K562 (cell line): ENCODE results near the gene POLL. TPM values are rescaled to one million over a fixed set of nuclear protein-coding genes. Genes with fewer than 3 reads are reported as not detected.

ENCODE experiments used
- ATAC-seq: fragments of 200-7000 bp; cut with Tn5 transposase; 3 replicates; pipeline ENCODE4 v1.9.1; 2020; ENCODE audit warnings: moderate library complexity
- BruUV-seq: library from RNA; stranded (reverse); fragments of 400-500 nt; replicated peaks from 2 replicates; lab custom pipeline; 2021; lab: Mats Ljungman, UMichigan
- CTCF ChIA-PET: fragments of 300-600 bp; formaldehyde crosslinking; extraction: SDS; loops from one replicate; lab custom pipeline; 2021; ENCODE audit warnings: low intra/inter-chr PET ratio; lab: Yijun Ruan, JAX
- POLR2A ChIA-PET: fragments of 300-600, 350-650 bp; sonication (Branson Sonifier 250); formaldehyde crosslinking; extraction: SDS; loops from one replicate; lab custom pipeline; 2021; ENCODE audit warnings: antibody characterized with exemption, inconsistent platforms; lab: Yijun Ruan, JAX
- DNase-seq, 4 experiments: peaks; one replicate each; pipeline versions ENCODE4 v3.0.0 to v3.0.0-alpha.2; 2011 to 2018; ENCODE audit warnings: low spot score in 3 of 4, mixed read lengths in 3 of 4; ENCODE audit errors: extremely low read depth in 1 of 4
- FAIRE-seq: peaks from 2 replicates; lab custom pipeline; 2011; peaks lifted over from hg19 to GRCh38; lab: Jason Lieb, UNC
- H2AFZ ChIP-seq: 2 replicates; pipeline ENCODE4 v1.6.0; 2011; ENCODE audit warnings: low read depth, low read length, control low read depth, inconsistent platforms
- H3K27ac ChIP-seq: fragments of 200-600 bp; 3 replicates; pipeline ENCODE4 v1.8.0; 2011; ENCODE audit warnings: low read depth, mild to moderate bottlenecking, control low read depth, inconsistent platforms, low read length, moderate library complexity, mixed read lengths; ENCODE audit errors: extremely low read depth
- H3K27me3 ChIP-seq, 2 experiments: fragments of 300-600 bp in 1 of 2; 2 replicates in 1 of 2; 3 replicates in 1 of 2; pipeline versions ENCODE4 v1.6.0 to v1.8.0; 2011; ENCODE audit warnings: inconsistent platforms in 2 of 2, low read length in 2 of 2, mild to moderate bottlenecking in 1 of 2, mixed read lengths in 1 of 2, moderate library complexity in 1 of 2; ENCODE audit not compliant: control insufficient read depth in 2 of 2, insufficient read depth in 2 of 2
- H3K36me3 ChIP-seq: fragments of 300-600 bp; 3 replicates; pipeline ENCODE4 v1.8.0; 2011; ENCODE audit warnings: mild to moderate bottlenecking, low read length, inconsistent platforms; ENCODE audit not compliant: control insufficient read depth, insufficient read depth
- H3K4me1 ChIP-seq, 2 experiments: fragments of 200-600 bp in 1 of 2; replicated peaks in 1 of 2; 2 replicates in 1 of 2; 3 replicates in 1 of 2; pipeline versions ENCODE4 v1.5.1 to v1.8.0; 2011; ENCODE audit warnings: inconsistent platforms in 2 of 2, low read length in 2 of 2, mild to moderate bottlenecking in 1 of 2, mixed read lengths in 1 of 2, moderate library complexity in 1 of 2; ENCODE audit not compliant: control insufficient read depth in 2 of 2, insufficient read depth in 2 of 2
- H3K4me2 ChIP-seq: 2 replicates; pipeline ENCODE4 v1.6.1; 2011; ENCODE audit warnings: low read length, control low read depth, inconsistent platforms, mixed read lengths; ENCODE audit not compliant: insufficient read depth
- H3K4me3 ChIP-seq: fragments of 200-600 bp; sonication (generic), shearing (Covaris generic); 2 replicates; pipeline ENCODE4 v1.5.1; 2016; ENCODE audit warnings: control low read depth, inconsistent platforms
- H3K79me2 ChIP-seq: fragments of 200-600 bp; 3 replicates; pipeline ENCODE4 v1.8.0; 2011; ENCODE audit warnings: low read length, inconsistent platforms; ENCODE audit not compliant: control insufficient read depth, insufficient read depth
- H3K9ac ChIP-seq, 2 experiments: 2 replicates each; pipeline versions ENCODE4 v1.6.0 to v1.6.1; 2011; ENCODE audit warnings: low read depth in 2 of 2, low read length in 2 of 2, control low read depth in 1 of 2, inconsistent platforms in 1 of 2, mild to moderate bottlenecking in 1 of 2, mixed read lengths in 1 of 2; ENCODE audit not compliant: insufficient read depth in 1 of 2
- H3K9me1 ChIP-seq: one replicate; pipeline ENCODE4 v1.6.0; 2011; ENCODE audit warnings: inconsistent platforms, mild to moderate bottlenecking, low read length, moderate library complexity; ENCODE audit not compliant: control insufficient read depth, insufficient read depth
- H3K9me3 ChIP-seq: replicated peaks from 2 replicates; pipeline ENCODE4 v1.5.1; 2011; ENCODE audit warnings: low read depth, low read length, inconsistent platforms; ENCODE audit not compliant: control insufficient read depth, insufficient read depth
- H4K20me1 ChIP-seq: replicated peaks from 2 replicates; pipeline ENCODE4 v1.6.1; 2011; ENCODE audit warnings: low read length, inconsistent platforms, mixed read lengths; ENCODE audit not compliant: control insufficient read depth, insufficient read depth
- ATF7 ChIP-seq: fragments of 450-650 bp; IDR thresholded peaks from 2 replicates; pipeline ENCODE4 v1.7.1; 2014; ENCODE audit warnings: mild to moderate bottlenecking, moderate library complexity
- CBX8 ChIP-seq: fragments of 200-600 bp; sonication (generic); IDR thresholded peaks from 2 replicates; pipeline ENCODE4 v1.6.1; 2012; ENCODE audit warnings: borderline replicate concordance, mixed run types, low read depth, mild to moderate bottlenecking, moderate library complexity, mixed read lengths, low read length, control low read depth, inconsistent platforms; ENCODE audit not compliant: poor library complexity, severe bottlenecking; ENCODE audit errors: extremely low read depth
- EWSR1 ChIP-seq: fragments of 450-650 bp; IDR thresholded peaks from 2 replicates; pipeline ENCODE4 v1.6.1; 2018; ENCODE audit warnings: borderline replicate concordance, mild to moderate bottlenecking, low read depth, moderate library complexity; ENCODE audit not compliant: partially characterized antibody
- IRF1 ChIP-seq: sonication (generic); formaldehyde crosslinking; IDR thresholded peaks from 2 replicates; pipeline ENCODE4 v1.8.0; 2022; ENCODE audit warnings: missing genetic modification reagents, mild to moderate bottlenecking, borderline replicate concordance
- MED1 ChIP-seq: sonication (generic); formaldehyde crosslinking; IDR thresholded peaks from 2 replicates; pipeline ENCODE4 v1.8.1; 2023; ENCODE audit warnings: missing genetic modification reagents, borderline replicate concordance
- NR2C2 ChIP-seq, 2 experiments: fragments of 200-800 bp in 1 of 2; sonication (Bioruptor generic) in 1 of 2; sonication (generic) in 1 of 2; formaldehyde crosslinking in 1 of 2; IDR thresholded peaks; 2 replicates each; pipeline versions ENCODE4 v1.6.1 to v1.8.0; 2016 to 2022; ENCODE audit warnings: mild to moderate bottlenecking in 1 of 2, missing compliant biosample characterization in 1 of 2, missing genetic modification characterization in 1 of 2, missing genetic modification reagents in 1 of 2
- RBM17 ChIP-seq: fragments of 200-400 bp; formaldehyde crosslinking; IDR thresholded peaks from 2 replicates; pipeline ENCODE4 v1.6.1; 2017; ENCODE audit warnings: low read depth, mild to moderate bottlenecking, low read length, borderline replicate concordance
- STAT6 ChIP-seq: sonication (generic); formaldehyde crosslinking; IDR thresholded peaks from 2 replicates; pipeline ENCODE4 v1.8.1; 2023; ENCODE audit warnings: mild to moderate bottlenecking, missing genetic modification reagents
- WGBS: fragments of 100-300 bp; shearing (Covaris generic); methylation state at CpG from one replicate; pipeline ENCODE4 v1.1.6; 2016; ENCODE audit warnings: low coverage, mixed read lengths; ENCODE audit not compliant: insufficient coverage; ENCODE audit errors: missing lambda C conversion rate; 5-methylcytosine and 5-hydroxymethylcytosine counted together
- in situ Hi-C: fragments of 300-500 bp; cut with MboI; formaldehyde crosslinking; loops from 4 replicates; pipeline ENCODE4 v1.15.0; 2018; ENCODE audit warnings: inconsistent platforms, mixed read lengths
- intact Hi-C: fragments of 100-400 bp; cut with micrococcal nuclease; formaldehyde crosslinking; loops from 2 replicates; pipeline ENCODE4 v1.14.2; 2022
- polyA plus RNA-seq, 8 experiments: library from polyadenylated mRNA; depleted of rRNA in 4 of 8; stranded (reverse) in 5 of 8; unstranded in 3 of 8; fragments of >200 nt; fragmentation: Nextera tagmentation in 2 of 8; fragmentation: Illumina TruSeq in 1 of 8; extraction: Ambion mirVana in 2 of 8; extraction: Trizol in 1 of 8; gene quantifications; 2 replicates each; pipeline versions ENCODE4 v1.2.1 to v1.2.3, GENCODE V29; 2011 to 2014; ENCODE audit warnings: inconsistent platforms in 1 of 8, missing spikeins in 1 of 8
- total RNA-seq, 7 experiments: library from RNA; depleted of rRNA in 6 of 7; stranded (reverse); fragments of >200 nt in 6 of 7; fragmentation: Illumina TruSeq in 2 of 7; extraction: Trizol in 2 of 7; gene quantifications; 2 replicates each; pipeline versions ENCODE4 v1.2.1 to v1.2.3, GENCODE V29; 2011 to 2021; ENCODE audit warnings: low replicate concordance in 1 of 7
- TF ChIP-seq, protein P1 (sequence below): fragments of 450-650 bp; IDR thresholded peaks from 2 replicates; pipeline ENCODE4 v1.6.1; 2017; ENCODE audit warnings: mild to moderate bottlenecking, moderate library complexity

POLL gene
- total and polyA plus RNA-seq, 9 of the 15 experiments (the other 6 are each of a cell fraction or from before 2014, with no cell fraction given) = 1.2 to 18.7 (median 10.9) TPM

DNA sequence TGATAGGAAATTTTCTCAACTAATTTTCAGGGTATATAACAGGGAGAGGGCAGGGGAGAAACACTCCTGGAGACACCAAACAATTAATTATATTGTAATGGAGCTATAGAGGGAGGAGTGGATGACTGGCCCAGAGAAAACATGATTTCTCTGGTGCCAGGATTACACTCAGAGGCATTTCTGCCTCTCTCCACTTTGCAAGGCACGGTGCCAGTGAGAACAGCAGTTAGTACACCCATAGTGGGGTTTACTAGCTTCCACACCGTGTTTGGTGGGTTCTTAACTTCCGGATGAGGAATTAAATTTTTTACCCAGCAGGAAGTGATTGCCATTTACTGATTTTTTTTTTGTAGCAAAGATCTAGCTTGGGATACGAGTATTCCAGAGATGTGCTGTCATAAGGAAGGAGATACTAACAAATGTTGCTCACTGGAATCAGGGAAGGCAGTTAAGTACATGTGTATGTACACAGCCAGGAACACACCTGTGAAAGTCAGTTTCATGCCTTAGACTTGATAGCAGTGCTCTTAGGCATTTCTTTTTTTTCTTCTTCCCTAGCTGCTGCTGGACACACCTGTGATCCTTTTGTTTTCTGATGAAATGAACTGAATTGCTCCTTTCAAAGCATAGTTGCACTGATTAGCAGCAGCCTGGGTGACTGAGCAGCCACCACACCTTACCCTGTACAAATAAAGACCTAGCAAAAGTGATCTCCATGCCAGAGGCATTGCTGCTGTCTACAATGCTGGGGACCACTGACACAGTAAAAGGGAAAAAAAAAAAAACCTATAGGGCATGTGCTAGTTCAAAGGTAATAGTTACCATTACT is 58.1 kb downstream of the POLL start:
- no peak overlapping the region for H3K27ac ChIP-seq
- H3K79me2 ChIP-seq = no peaks in the 10 kb centered on the region
- no peak overlapping the region for H3K4me3 ChIP-seq
- no peak for ATAC-seq
- no peaks in the 10 kb centered on the region for H3K27me3 ChIP-seq
- H4K20me1 ChIP-seq = no peaks in the 10 kb centered on the region
- in situ Hi-C loops = no loop called here
- 47% methylated on average over 3 of the region's 4 CpGs for WGBS
- no peaks in the 10 kb centered on the region for H3K9me3 ChIP-seq
- H2AFZ ChIP-seq = no peak overlapping the region
- POLR2A ChIA-PET = interaction anchor here (1.0 kb wide), 1 partner anchor 26 kb away, joined by 3 read pairs; no protein-coding TSS in a partner anchor
- no peak overlapping the region for H3K4me2 ChIP-seq
- H3K4me1 ChIP-seq = no peaks in the 10 kb centered on the region; a peak in 1 of 5 replicates
- intact Hi-C loops = no loop called here
- no peak overlapping the region for H3K9ac ChIP-seq
- BruUV-seq = no TSS peak
- H3K9me1 ChIP-seq = no peaks in the 10 kb centered on the region
- H3K36me3 ChIP-seq = no peaks in the 10 kb centered on the region
- no peak for DNase-seq
- no peak for TF ChIP-seq ATF7
- TF ChIP-seq, protein P1, sequence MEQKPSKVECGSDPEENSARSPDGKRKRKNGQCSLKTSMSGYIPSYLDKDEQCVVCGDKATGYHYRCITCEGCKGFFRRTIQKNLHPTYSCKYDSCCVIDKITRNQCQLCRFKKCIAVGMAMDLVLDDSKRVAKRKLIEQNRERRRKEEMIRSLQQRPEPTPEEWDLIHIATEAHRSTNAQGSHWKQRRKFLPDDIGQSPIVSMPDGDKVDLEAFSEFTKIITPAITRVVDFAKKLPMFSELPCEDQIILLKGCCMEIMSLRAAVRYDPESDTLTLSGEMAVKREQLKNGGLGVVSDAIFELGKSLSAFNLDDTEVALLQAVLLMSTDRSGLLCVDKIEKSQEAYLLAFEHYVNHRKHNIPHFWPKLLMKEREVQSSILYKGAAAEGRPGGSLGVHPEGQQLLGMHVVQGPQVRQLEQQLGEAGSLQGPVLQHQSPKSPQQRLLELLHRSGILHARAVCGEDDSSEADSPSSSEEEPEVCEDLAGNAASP = no peak
- TF ChIP-seq EWSR1 = no peak
- TF ChIP-seq IRF1 = no peak
- no peak for TF ChIP-seq STAT6 (CRISPR knock-in tag)
- TF ChIP-seq MED1 = no peak
- TF ChIP-seq CBX8 = no peak
- TF ChIP-seq NR2C2 (CRISPR knock-in tag; IDR thresholded peaks at IDR 0.05) = no peak
- TF ChIP-seq NR2C2 (tag; IDR thresholded peaks at IDR 0.05) = no peak
- TF ChIP-seq RBM17 = no peak
- FAIRE-seq = no peak
- CTCF ChIA-PET = interaction anchor here (0.7 kb wide), 1 partner anchor 1540 kb away, joined by 5 read pairs; no protein-coding TSS in a partner anchor
